ENCODE measurements around the gene RAD51AP1. TPM values are rescaled to one million over a fixed set of nuclear protein-coding genes. Genes with fewer than 3 reads are reported as not detected.
A peak's percentile ranks its signal among the peaks of the same experiment; 100 is the strongest.

The RAD51AP1 gene
- polyA plus RNA-seq, 3 donors, result 1.0 to 1.4 (median 1.3) TPM

GRCh38 chr12:4584281-4584680 lies 45.6 kb downstream of the RAD51AP1 start:
- Histone ChIP-seq H3K4me2 (replicated peaks; ENCODE audit: extremely low read depth, low read length, poor library complexity, severe bottlenecking) (no peak overlapping the region), H3K27ac (ENCODE audit: low read depth in 1 of 2, low read length in 2 of 2) (no peak overlapping the region), H3K4me3 (replicated peaks in 1 of 3; ENCODE audit: low read depth in 2 of 3, low read length in 3 of 3) (no peak overlapping the region), H2AFZ (ENCODE audit: insufficient read depth, low read depth, low read length, poor library complexity, severe bottlenecking) (no peak overlapping the region), H3K9me3 (replicated peaks in 1 of 2; ENCODE audit: control insufficient read depth in 1 of 2, insufficient read depth in 1 of 2, low read length in 2 of 2) (no peaks in the 10 kb centered on the region), H4K20me1 (ENCODE audit: insufficient read depth, low read length) (no peaks in the 10 kb centered on the region), H3K9ac (ENCODE audit: insufficient read depth, low read length, poor library complexity, severe bottlenecking) (no peak overlapping the region), H3K27me3 (ENCODE audit: control insufficient read depth in 2 of 2, insufficient read depth in 2 of 2, low read length in 2 of 2) (no peaks in the 10 kb centered on the region), H3K36me3 (replicated peaks in 1 of 2; ENCODE audit: control insufficient read depth in 1 of 2, insufficient read depth in 2 of 2, low read length in 2 of 2) (no peaks in the 10 kb centered on the region), H3K79me2 (ENCODE audit: insufficient read depth, low read length) (no peaks in the 10 kb centered on the region), H3K4me1 (ENCODE audit: control insufficient read depth in 1 of 2, insufficient read depth in 2 of 2, low read length in 2 of 2) (peaks cover 0 to 5% of the 10 kb centered on the region in 2 donors)
- Mint-ChIP-seq H3K9me3 (peaks cover 0 to 2% (median 0%) of the 10 kb centered on the region in 7 donors), H3K27ac (peak overlapping the region in 1 of 7 donors; percentile 45), H3K4me1 (peaks cover 6% of the 10 kb centered on the region), H3K27me3 (ENCODE audit: low read depth in 3 of 3) (peaks cover 3 to 11% (median 10%) of the 10 kb centered on the region in 3 donors), H3K4me3 (no peak overlapping the region), H3K36me3 (no peaks in the 10 kb centered on the region)
- 100% methylated on average over 2 of the region's 6 CpGs for WGBS (ENCODE audit: insufficient coverage)
- no peak for DNase-seq
- TF ChIP-seq, protein P1, sequence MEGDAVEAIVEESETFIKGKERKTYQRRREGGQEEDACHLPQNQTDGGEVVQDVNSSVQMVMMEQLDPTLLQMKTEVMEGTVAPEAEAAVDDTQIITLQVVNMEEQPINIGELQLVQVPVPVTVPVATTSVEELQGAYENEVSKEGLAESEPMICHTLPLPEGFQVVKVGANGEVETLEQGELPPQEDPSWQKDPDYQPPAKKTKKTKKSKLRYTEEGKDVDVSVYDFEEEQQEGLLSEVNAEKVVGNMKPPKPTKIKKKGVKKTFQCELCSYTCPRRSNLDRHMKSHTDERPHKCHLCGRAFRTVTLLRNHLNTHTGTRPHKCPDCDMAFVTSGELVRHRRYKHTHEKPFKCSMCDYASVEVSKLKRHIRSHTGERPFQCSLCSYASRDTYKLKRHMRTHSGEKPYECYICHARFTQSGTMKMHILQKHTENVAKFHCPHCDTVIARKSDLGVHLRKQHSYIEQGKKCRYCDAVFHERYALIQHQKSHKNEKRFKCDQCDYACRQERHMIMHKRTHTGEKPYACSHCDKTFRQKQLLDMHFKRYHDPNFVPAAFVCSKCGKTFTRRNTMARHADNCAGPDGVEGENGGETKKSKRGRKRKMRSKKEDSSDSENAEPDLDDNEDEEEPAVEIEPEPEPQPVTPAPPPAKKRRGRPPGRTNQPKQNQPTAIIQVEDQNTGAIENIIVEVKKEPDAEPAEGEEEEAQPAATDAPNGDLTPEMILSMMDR (IDR thresholded peaks at IDR 0.05), result no peak
- intact Hi-C loops (cut with micrococcal nuclease), result no loop called here

- intact Hi-C loops (cut with micrococcal nuclease), result no loop called here
- H3K4me3 Mint-ChIP-seq, result no peak overlapping the region
- Histone ChIP-seq H3K79me2 (ENCODE audit: insufficient read depth, low read length) (no peaks in the 10 kb centered on the region), H3K9me3 (replicated peaks in 1 of 2; ENCODE audit: control insufficient read depth in 1 of 2, insufficient read depth in 1 of 2, low read length in 2 of 2) (no peaks in the 10 kb centered on the region), H3K27ac (ENCODE audit: low read depth in 1 of 2, low read length in 2 of 2) (no peak overlapping the region), H3K27me3 (ENCODE audit: control insufficient read depth in 2 of 2, insufficient read depth in 2 of 2, low read length in 2 of 2) (no peaks in the 10 kb centered on the region), H3K4me1 (ENCODE audit: control insufficient read depth in 1 of 2, insufficient read depth in 2 of 2, low read length in 2 of 2) (no peaks in the 10 kb centered on the region), H3K36me3 (replicated peaks in 1 of 2; ENCODE audit: control insufficient read depth in 1 of 2, insufficient read depth in 2 of 2, low read length in 2 of 2) (no peaks in the 10 kb centered on the region), H3K4me3 (replicated peaks in 1 of 3; ENCODE audit: low read depth in 2 of 3, low read length in 3 of 3) (no peak overlapping the region), H3K9ac (ENCODE audit: insufficient read depth, low read length, poor library complexity, severe bottlenecking) (no peak overlapping the region), H4K20me1 (ENCODE audit: insufficient read depth, low read length) (no peaks in the 10 kb centered on the region), H3K4me2 (replicated peaks; ENCODE audit: extremely low read depth, low read length, poor library complexity, severe bottlenecking) (no peak overlapping the region), H2AFZ (ENCODE audit: insufficient read depth, low read depth, low read length, poor library complexity, severe bottlenecking) (no peak overlapping the region)
- peaks cover 3 to 11% (median 10%) of the 10 kb centered on the region in 3 donors for H3K27me3 Mint-ChIP-seq (ENCODE audit: low read depth in 3 of 3)
- no peaks in the 10 kb centered on the region for H3K36me3 Mint-ChIP-seq
- DNase-seq, result no peak
- H3K9me3 Mint-ChIP-seq, result peaks cover 0 to 2% (median 0%) of the 10 kb centered on the region in 7 donors
- no peak overlapping the region for H3K27ac Mint-ChIP-seq
- WGBS (ENCODE audit: insufficient coverage), result 95% methylated on average over 5 of the region's 7 CpGs
- TF ChIP-seq, protein P1 (IDR thresholded peaks at IDR 0.05), result no peak
- peaks cover 2% of the 10 kb centered on the region for H3K4me1 Mint-ChIP-seq
Measured at GRCh38 chr12:4584896-4585295, 46.2 kb downstream of the RAD51AP1 start.
